Naive thymus-derived CD4-positive, alpha-beta T cell (primary cell): ENCODE data around the gene CCDC74A. TPM values are rescaled to one million over a fixed set of nuclear protein-coding genes. Genes with fewer than 3 reads are reported as not detected.
"Not testable (repeated sequence)": the region's sequence is repeated elsewhere in the genome, so short reads cannot be mapped to it uniquely, and the experiment has no call there.

Experiments used
- ATAC-seq: fragments of 150-1000 bp; cut with Tn5 transposase; 2 replicates; pipeline ENCODE4 v1.10.0; 2021; ENCODE audit warnings: mild to moderate bottlenecking, moderate library complexity
- CTCF ChIA-PET: fragments of 350-600 bp; sonication (Branson Sonifier 250); formaldehyde crosslinking; loops from one replicate; lab custom pipeline; 2021; ENCODE audit warnings: antibody characterized with exemption; lab: Charles Lee
- POLR2A ChIA-PET: fragments of 350-600 bp; sonication (Branson Sonifier 250); formaldehyde crosslinking; loops from one replicate; lab custom pipeline; 2021; ENCODE audit warnings: antibody characterized with exemption, inconsistent platforms; lab: Charles Lee
- DNase-seq, 9 donors: peaks; one replicate each; pipeline versions ENCODE4 v3.0.0 to v3.0.0-alpha.2; 2020 to 2022; ENCODE audit warnings: mixed read lengths in 1 of 9
- H3K27ac ChIP-seq: one replicate; pipeline ENCODE4 v1.7.0; 2013; ENCODE audit warnings: mild to moderate bottlenecking, low read depth, low read length, moderate library complexity
- H3K27me3 ChIP-seq, 2 donors: one replicate each; pipeline ENCODE4 v1.7.0; 2013; ENCODE audit warnings: low read length in 2 of 2, mild to moderate bottlenecking in 2 of 2, moderate library complexity in 2 of 2; ENCODE audit not compliant: control insufficient read depth in 2 of 2, insufficient read depth in 2 of 2
- H3K36me3 ChIP-seq, 3 experiments: 1 replicate in 2 of 3; 2 replicates in 1 of 3; pipeline ENCODE4 v1.7.0; 2013; ENCODE audit warnings: low read length in 3 of 3, mild to moderate bottlenecking in 3 of 3, moderate library complexity in 1 of 3; ENCODE audit not compliant: insufficient read depth in 3 of 3, control insufficient read depth in 2 of 3
- H3K4me1 ChIP-seq, 2 donors: one replicate each; pipeline ENCODE4 v1.7.0; 2013; ENCODE audit warnings: low read length in 2 of 2, mild to moderate bottlenecking in 2 of 2, moderate library complexity in 1 of 2; ENCODE audit not compliant: control insufficient read depth in 2 of 2, insufficient read depth in 2 of 2
- H3K4me3 ChIP-seq: 2 replicates; pipeline ENCODE4 v1.7.0; 2013; ENCODE audit warnings: mild to moderate bottlenecking, low read length
- H3K9me3 ChIP-seq, 3 experiments: 1 replicate in 2 of 3; 2 replicates in 1 of 3; pipeline ENCODE4 v1.7.0; 2013; ENCODE audit warnings: low read length in 3 of 3; ENCODE audit not compliant: control insufficient read depth in 2 of 3
- H3K27ac Mint-ChIP-seq, 9 donors: one replicate each; pipeline ENCODE4 v1.8.0; 2020 to 2022; ENCODE audit warnings: mixed read lengths in 9 of 9, mild to moderate bottlenecking in 8 of 9, moderate library complexity in 5 of 9, inconsistent platforms in 2 of 9
- H3K27me3 Mint-ChIP-seq, 5 donors: one replicate each; pipeline ENCODE4 v1.8.0; 2021 to 2022; ENCODE audit warnings: mixed read lengths in 5 of 5, mild to moderate bottlenecking in 1 of 5
- H3K36me3 Mint-ChIP-seq, 5 donors: one replicate each; pipeline ENCODE4 v1.8.0; 2020 to 2022; ENCODE audit warnings: mixed read lengths in 5 of 5, mild to moderate bottlenecking in 3 of 5, inconsistent platforms in 1 of 5
- H3K4me1 Mint-ChIP-seq, 7 donors: one replicate each; pipeline ENCODE4 v1.8.0; 2020 to 2022; ENCODE audit warnings: mixed read lengths in 7 of 7, mild to moderate bottlenecking in 3 of 7, inconsistent platforms in 1 of 7
- H3K4me3 Mint-ChIP-seq, 10 donors: one replicate each; pipeline ENCODE4 v1.8.0; 2020 to 2022; ENCODE audit warnings: mild to moderate bottlenecking in 10 of 10, mixed read lengths in 10 of 10, moderate library complexity in 6 of 10, inconsistent platforms in 2 of 10
- H3K9me3 Mint-ChIP-seq, 11 donors: one replicate each; pipeline ENCODE4 v1.8.0; 2020 to 2022; ENCODE audit warnings: mixed read lengths in 11 of 11, mild to moderate bottlenecking in 4 of 11, inconsistent platforms in 1 of 11, moderate library complexity in 1 of 11
- intact Hi-C, 2 donors: fragments of 100-400 bp; cut with micrococcal nuclease; formaldehyde crosslinking; loops; one replicate each; pipeline ENCODE4 v1.15.1; 2023
- polyA plus RNA-seq, 2 donors: library from polyadenylated mRNA; unstranded; fragments of 300-500 nt; fragmentation: Illumina TruSeq; gene quantifications; one replicate each; pipeline ENCODE4 v1.2.3, GENCODE V29; 2021
- total RNA-seq, 6 experiments: library from RNA in 5 of 6; stranded (reverse) in 5 of 6; gene quantifications; 1 replicate in 5 of 6; 2 replicates in 1 of 6; pipeline ENCODE4 v1.2.3 and lab custom pipeline; 2021 to 2026

CCDC74A gene
- total and polyA plus RNA-seq, 7 experiments from 2014 or later = 0.38 to 2.4 (median 0.71) TPM; not detected in 3

GRCh38 chr2:131518531-131518930 lies 9.2 kb upstream of the CCDC74A start:
- H3K27me3 ChIP-seq, H3K27me3 Mint-ChIP-seq, H3K4me1 Mint-ChIP-seq, H3K27ac Mint-ChIP-seq, H3K4me3 ChIP-seq, ATAC-seq, intact Hi-C loops, CTCF ChIA-PET, DNase-seq, H3K9me3 ChIP-seq, H3K9me3 Mint-ChIP-seq, H3K4me3 Mint-ChIP-seq, H3K27ac ChIP-seq, H3K4me1 ChIP-seq, POLR2A ChIA-PET: not testable (repeated sequence)
- H3K36me3 ChIP-seq = peaks cover 0 to 51% (median 0%) of the 10 kb centered on the region in 3 experiments
- H3K36me3 Mint-ChIP-seq = peaks cover 0 to 19% (median 0%) of the 10 kb centered on the region in 5 donors

GRCh38 chr2:131519466-131519865 lies 8.2 kb upstream of the CCDC74A start:
- Mint-ChIP-seq H3K27ac (no peak overlapping the region), H3K4me3 (no peak overlapping the region), H3K9me3 (no peaks in the 10 kb centered on the region), H3K36me3 (peaks cover 0 to 13% (median 0%) of the 10 kb centered on the region in 5 donors), H3K4me1 (peaks cover 0 to 2% (median 0%) of the 10 kb centered on the region in 7 donors), H3K27me3 (no peaks in the 10 kb centered on the region)
- intact Hi-C loops = no loop called here
- CTCF ChIA-PET = no interaction called here
- Histone ChIP-seq H3K9me3 (no peaks in the 10 kb centered on the region), H3K4me1 (no peaks in the 10 kb centered on the region), H3K36me3 (peaks cover 0 to 42% (median 0%) of the 10 kb centered on the region in 3 experiments), H3K27ac (no peak overlapping the region), H3K27me3 (no peaks in the 10 kb centered on the region), H3K4me3 (no peak overlapping the region)
- DNase-seq = no peak
- POLR2A ChIA-PET = no interaction called here
- ATAC-seq = no peak

- intact Hi-C loops = loop anchor here (10.0 kb wide), 2 partner anchors 105 to 155 kb away; no protein-coding TSS in a partner anchor
- H3K9me3 ChIP-seq, H3K27ac Mint-ChIP-seq, H3K27ac ChIP-seq, H3K4me3 ChIP-seq, H3K4me1 Mint-ChIP-seq, H3K27me3 Mint-ChIP-seq, DNase-seq, H3K27me3 ChIP-seq, H3K4me1 ChIP-seq, ATAC-seq, CTCF ChIA-PET, POLR2A ChIA-PET, H3K4me3 Mint-ChIP-seq, H3K9me3 Mint-ChIP-seq: not testable (repeated sequence)
- peaks cover 0 to 38% (median 0%) of the 10 kb centered on the region in 3 experiments for H3K36me3 ChIP-seq
- peaks cover 0 to 11% (median 0%) of the 10 kb centered on the region in 5 donors for H3K36me3 Mint-ChIP-seq
Observed at GRCh38 chr2:131519871-131520470, 7.7 kb upstream of the CCDC74A start.

- Histone ChIP-seq H3K36me3 (peaks cover 0 to 38% (median 0%) of the 10 kb centered on the region in 3 experiments), H3K27me3 (no peaks in the 10 kb centered on the region), H3K27ac (no peak overlapping the region), H3K4me1 (no peaks in the 10 kb centered on the region), H3K9me3 (no peaks in the 10 kb centered on the region), H3K4me3 (no peak overlapping the region)
- intact Hi-C loops = loop anchor here (10.0 kb wide), 2 partner anchors 106 to 154 kb away; no protein-coding TSS in a partner anchor
- DNase-seq (no peak), ATAC-seq (no peak)
- Mint-ChIP-seq H3K27ac (no peak overlapping the region), H3K9me3 (no peaks in the 10 kb centered on the region), H3K36me3 (peaks cover 0 to 11% (median 0%) of the 10 kb centered on the region in 5 donors), H3K4me3 (no peak overlapping the region), H3K27me3 (no peaks in the 10 kb centered on the region), H3K4me1 (no peaks in the 10 kb centered on the region)
- POLR2A ChIA-PET = no interaction called here
- CTCF ChIA-PET = no interaction called here
Observed at GRCh38 chr2:131520526-131520925, 7.2 kb upstream of the CCDC74A start.

- H3K9me3 ChIP-seq, H3K4me3 Mint-ChIP-seq, H3K27ac Mint-ChIP-seq, ATAC-seq, H3K4me3 ChIP-seq, DNase-seq, H3K27me3 ChIP-seq, CTCF ChIA-PET, H3K4me1 Mint-ChIP-seq, POLR2A ChIA-PET, H3K27ac ChIP-seq, H3K4me1 ChIP-seq, H3K27me3 Mint-ChIP-seq, H3K9me3 Mint-ChIP-seq: not testable (repeated sequence)
- H3K36me3 Mint-ChIP-seq = peaks cover 0 to 11% (median 0%) of the 10 kb centered on the region in 5 donors
- intact Hi-C loops = loop anchor here (10.0 kb wide), 2 partner anchors 107 to 153 kb away; no protein-coding TSS in a partner anchor
- H3K36me3 ChIP-seq = peaks cover 0 to 37% (median 0%) of the 10 kb centered on the region in 3 experiments
Observed at GRCh38 chr2:131521524-131521923, 6.2 kb upstream of the CCDC74A start.

- CTCF ChIA-PET = no interaction called here
- no peak for DNase-seq
- H3K4me3 Mint-ChIP-seq = no peak overlapping the region
Observed at GRCh38 chr2:131521961-131522781, 5.5 kb upstream of the CCDC74A start.

More at GRCh38 chr2:131521961-131522781, 5.5 kb upstream of the CCDC74A start:
- intact Hi-C loops = loop anchor here (10.0 kb wide), 2 partner anchors 107 to 153 kb away; no protein-coding TSS in a partner anchor
- Histone ChIP-seq H3K4me3 (no peak overlapping the region), H3K27ac (no peak overlapping the region), H3K9me3 (no peaks in the 10 kb centered on the region), H3K4me1 (no peaks in the 10 kb centered on the region), H3K36me3 (peaks cover 0 to 30% (median 0%) of the 10 kb centered on the region in 3 experiments), H3K27me3 (no peaks in the 10 kb centered on the region)
- Mint-ChIP-seq H3K36me3 (peaks cover 0 to 11% (median 0%) of the 10 kb centered on the region in 5 donors), H3K4me1 (peaks cover 0 to 6% (median 0%) of the 10 kb centered on the region in 7 donors), H3K27ac (peak overlapping the region in 1 of 9 donors; percentile 54), H3K9me3 (no peaks in the 10 kb centered on the region), H3K27me3 (no peaks in the 10 kb centered on the region)
- POLR2A ChIA-PET = no interaction called here
- ATAC-seq = no peak
